Thyroid gland (tissue), 4 donors: ENCODE measurements around the gene ATF7.

Source experiments
- POLR2A ChIP-seq, 2 donors: fragments of 450-650 bp; IDR thresholded peaks; one replicate each; pipeline ENCODE4 v1.6.1; 2017; ENCODE audit warnings: antibody characterized with exemption in 2 of 2, mild to moderate bottlenecking in 2 of 2, moderate library complexity in 1 of 2
- TF ChIP-seq, protein P1 (sequence below), 6 experiments: fragments of 200-600 bp in 3 of 6; fragments of 450-650 bp in 3 of 6; sonication (generic) in 3 of 6; IDR thresholded peaks; one replicate each; pipeline ENCODE4 v1.5.1; 2016 to 2019; ENCODE audit warnings: antibody characterized with exemption in 6 of 6, mild to moderate bottlenecking in 2 of 6, inconsistent platforms in 1 of 6, moderate library complexity in 1 of 6

DNA sequence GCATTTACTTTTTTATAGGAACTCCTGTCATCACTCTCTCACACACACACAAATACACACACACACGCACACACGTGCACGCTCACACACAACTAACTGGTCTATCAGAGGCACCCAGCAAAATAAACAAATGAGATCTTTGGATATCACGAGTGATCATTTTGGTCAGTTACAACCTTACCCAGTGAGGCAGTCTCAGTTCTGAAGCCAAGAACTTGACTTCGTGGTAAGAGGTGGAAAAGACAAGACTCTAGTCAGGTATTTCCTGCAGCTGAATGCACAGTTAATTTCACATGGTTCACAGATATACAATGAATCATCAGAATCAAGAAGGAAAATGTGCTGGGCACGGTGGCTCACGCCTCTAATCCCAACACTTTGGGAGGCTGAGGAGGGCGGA is 39.4 kb downstream of the ATF7 start:
- TF ChIP-seq, protein P1, sequence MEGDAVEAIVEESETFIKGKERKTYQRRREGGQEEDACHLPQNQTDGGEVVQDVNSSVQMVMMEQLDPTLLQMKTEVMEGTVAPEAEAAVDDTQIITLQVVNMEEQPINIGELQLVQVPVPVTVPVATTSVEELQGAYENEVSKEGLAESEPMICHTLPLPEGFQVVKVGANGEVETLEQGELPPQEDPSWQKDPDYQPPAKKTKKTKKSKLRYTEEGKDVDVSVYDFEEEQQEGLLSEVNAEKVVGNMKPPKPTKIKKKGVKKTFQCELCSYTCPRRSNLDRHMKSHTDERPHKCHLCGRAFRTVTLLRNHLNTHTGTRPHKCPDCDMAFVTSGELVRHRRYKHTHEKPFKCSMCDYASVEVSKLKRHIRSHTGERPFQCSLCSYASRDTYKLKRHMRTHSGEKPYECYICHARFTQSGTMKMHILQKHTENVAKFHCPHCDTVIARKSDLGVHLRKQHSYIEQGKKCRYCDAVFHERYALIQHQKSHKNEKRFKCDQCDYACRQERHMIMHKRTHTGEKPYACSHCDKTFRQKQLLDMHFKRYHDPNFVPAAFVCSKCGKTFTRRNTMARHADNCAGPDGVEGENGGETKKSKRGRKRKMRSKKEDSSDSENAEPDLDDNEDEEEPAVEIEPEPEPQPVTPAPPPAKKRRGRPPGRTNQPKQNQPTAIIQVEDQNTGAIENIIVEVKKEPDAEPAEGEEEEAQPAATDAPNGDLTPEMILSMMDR (IDR thresholded peaks at IDR 0.05), result no peak
- no peak for TF ChIP-seq POLR2A (IDR thresholded peaks at IDR 0.05)
